Gastrocnemius medialis (tissue), 4 donors: Measurements from ENCODE around the gene GRPR. TPM values are rescaled to one million over a fixed set of nuclear protein-coding genes. Genes with fewer than 3 reads are reported as not detected.

Experiments
- ATAC-seq, 2 donors: fragments of 150-250 bp; one replicate each; pipeline ENCODE4 v1.9.1; 2016
- DNase-seq, 2 donors: peaks; one replicate each; pipeline ENCODE4 v3.0.0-alpha.2; 2019
- H3K27ac ChIP-seq, 4 donors: fragments of 200-600 bp; sonication (generic); 1 replicate in 1 of 4; 2 replicates in 3 of 4; pipeline ENCODE4 v1.5.1; 2016 to 2018; ENCODE audit warnings: mild to moderate bottlenecking in 2 of 4, moderate library complexity in 1 of 4
- H3K27me3 ChIP-seq, 3 donors: fragments of 200-600 bp; sonication (generic) in 2 of 3; 1 replicate in 1 of 3; 2 replicates in 2 of 3; pipeline versions ENCODE4 v1.5.1 to v1.6.0; 2016 to 2019; ENCODE audit warnings: mild to moderate bottlenecking in 1 of 3, moderate library complexity in 1 of 3
- H3K36me3 ChIP-seq, 2 donors: fragments of 200-600 bp; sonication (generic) in 1 of 2; one replicate each; pipeline ENCODE4 v1.5.1; 2017 to 2018
- H3K4me1 ChIP-seq, 2 donors: fragments of 200-600 bp; sonication (generic) in 1 of 2; one replicate each; pipeline ENCODE4 v1.5.1; 2016 to 2017; ENCODE audit warnings: mild to moderate bottlenecking in 2 of 2
- H3K4me3 ChIP-seq, 4 donors: fragments of 200-600 bp; sonication (generic) in 3 of 4; 1 replicate in 1 of 4; 2 replicates in 3 of 4; pipeline ENCODE4 v1.5.1; 2016 to 2019; ENCODE audit warnings: mild to moderate bottlenecking in 2 of 4
- H3K9me3 ChIP-seq, 3 donors: fragments of 200-600 bp; sonication (generic) in 2 of 3; 1 replicate in 1 of 3; 2 replicates in 2 of 3; pipeline ENCODE4 v1.5.1; 2016 to 2019
- POLR2A ChIP-seq, 2 donors: fragments of 450-650 bp; IDR thresholded peaks; one replicate each; pipeline ENCODE4 v1.6.1; 2017; ENCODE audit warnings: antibody characterized with exemption in 2 of 2, mild to moderate bottlenecking in 2 of 2, moderate library complexity in 2 of 2
- in situ Hi-C, 4 donors: fragments of 200-750 bp; cut with MboI; loops; one replicate each; pipeline versions ENCODE4 v1.15.0 to v1.8.0; 2017; ENCODE audit warnings: low sequenced_read_pairs in 4 of 4
- intact Hi-C: fragments of 100-400 bp; cut with DNase I; formaldehyde crosslinking; loops from one replicate; pipeline ENCODE4 v1.15.1; 2023; ENCODE audit warnings: low total_unique reads
- total RNA-seq, 4 donors: library from RNA; depleted of rRNA; stranded (reverse); fragments of >200 nt; gene quantifications; one replicate each; pipeline versions ENCODE4 v1.1.0 to v1.2.3, GENCODE V29; 2016
- TF ChIP-seq, protein P1 (sequence below), 5 experiments: fragments of 450-650 bp in 3 of 5; fragments of 200-600 bp in 2 of 5; sonication (generic) in 2 of 5; IDR thresholded peaks in 4 of 5; conservative IDR thresholded peaks in 1 of 5; 1 replicate in 4 of 5; 2 replicates in 1 of 5; pipeline ENCODE4 v1.5.1; 2016 to 2019; ENCODE audit warnings: antibody characterized with exemption in 5 of 5, mild to moderate bottlenecking in 3 of 5, moderate library complexity in 3 of 5

The GRPR gene
- total RNA-seq, 4 donors from 2014 or later = not detected

DNA sequence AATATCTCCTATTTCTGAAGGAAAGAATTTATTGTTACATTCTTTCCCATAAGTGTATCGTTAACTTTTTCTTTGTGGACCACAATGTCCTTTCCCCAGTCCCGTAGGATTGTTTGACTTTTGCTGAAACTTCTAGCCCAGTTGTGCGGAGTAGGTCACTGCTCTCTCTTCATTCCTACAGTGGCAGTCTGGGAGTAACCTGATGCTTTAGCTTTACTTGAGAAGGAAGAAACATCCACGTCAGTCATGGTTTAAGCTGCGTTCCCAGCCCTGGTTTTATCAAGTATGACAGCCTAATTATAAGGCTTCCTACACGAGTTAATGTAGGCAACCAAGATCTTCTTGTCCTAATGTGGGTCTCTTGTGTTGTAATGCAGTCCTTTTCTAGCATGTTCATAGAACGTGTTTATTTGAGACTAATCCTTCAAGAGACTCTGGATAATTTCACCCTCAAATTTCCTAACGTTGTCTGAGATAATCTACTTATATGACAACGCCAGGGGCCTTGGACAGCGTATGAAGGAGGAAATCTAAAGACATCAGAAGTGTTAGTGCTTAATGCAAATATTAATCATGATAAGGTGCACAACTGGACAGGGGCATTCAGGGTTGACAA is 40.8 kb upstream of the GRPR start:
- in situ Hi-C loops (no loop called here), intact Hi-C loops (no loop called here)
- Histone ChIP-seq H3K4me3 (no peak overlapping the region), H3K36me3 (no peaks in the 10 kb centered on the region), H3K4me1 (no peaks in the 10 kb centered on the region), H3K9me3 (no peaks in the 10 kb centered on the region), H3K27me3 (peaks cover 0 to 2% (median 0%) of the 10 kb centered on the region in 3 donors), H3K27ac (no peak overlapping the region)
- DNase-seq = no peak
- no peak for TF ChIP-seq POLR2A (IDR thresholded peaks at IDR 0.05)
- TF ChIP-seq, protein P1, sequence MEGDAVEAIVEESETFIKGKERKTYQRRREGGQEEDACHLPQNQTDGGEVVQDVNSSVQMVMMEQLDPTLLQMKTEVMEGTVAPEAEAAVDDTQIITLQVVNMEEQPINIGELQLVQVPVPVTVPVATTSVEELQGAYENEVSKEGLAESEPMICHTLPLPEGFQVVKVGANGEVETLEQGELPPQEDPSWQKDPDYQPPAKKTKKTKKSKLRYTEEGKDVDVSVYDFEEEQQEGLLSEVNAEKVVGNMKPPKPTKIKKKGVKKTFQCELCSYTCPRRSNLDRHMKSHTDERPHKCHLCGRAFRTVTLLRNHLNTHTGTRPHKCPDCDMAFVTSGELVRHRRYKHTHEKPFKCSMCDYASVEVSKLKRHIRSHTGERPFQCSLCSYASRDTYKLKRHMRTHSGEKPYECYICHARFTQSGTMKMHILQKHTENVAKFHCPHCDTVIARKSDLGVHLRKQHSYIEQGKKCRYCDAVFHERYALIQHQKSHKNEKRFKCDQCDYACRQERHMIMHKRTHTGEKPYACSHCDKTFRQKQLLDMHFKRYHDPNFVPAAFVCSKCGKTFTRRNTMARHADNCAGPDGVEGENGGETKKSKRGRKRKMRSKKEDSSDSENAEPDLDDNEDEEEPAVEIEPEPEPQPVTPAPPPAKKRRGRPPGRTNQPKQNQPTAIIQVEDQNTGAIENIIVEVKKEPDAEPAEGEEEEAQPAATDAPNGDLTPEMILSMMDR (IDR thresholded peaks at IDR 0.05 in 4 of 5, conservative IDR thresholded peaks at IDR 0.05 in 1 of 5) = no peak
- peak in 1 of 2 donors; percentile 69 for ATAC-seq

DNA sequence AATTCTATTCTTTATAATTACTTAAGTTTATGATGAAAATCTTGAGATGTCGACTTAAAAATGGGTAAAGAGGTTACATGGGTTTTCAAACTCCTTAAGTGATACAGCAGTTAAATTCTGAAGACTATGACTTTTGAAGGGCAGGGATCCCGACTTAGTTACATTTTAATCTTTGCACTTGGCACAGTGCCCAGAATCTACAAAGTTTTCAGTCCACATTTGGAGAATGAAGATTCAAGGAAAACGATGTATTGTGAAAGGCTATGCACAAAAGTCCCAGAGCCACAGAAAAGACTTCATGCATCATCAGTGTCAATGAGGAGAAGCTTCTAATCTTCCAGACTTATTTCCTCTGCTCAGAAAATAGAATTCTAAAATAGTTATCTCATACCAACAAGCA is 36.3 kb upstream of the GRPR start:
- no peak overlapping the region for H3K4me3 ChIP-seq
- ATAC-seq = no peak
- in situ Hi-C loops (no loop called here), intact Hi-C loops (no loop called here)
- H3K27me3 ChIP-seq = peaks cover 0 to 2% (median 0%) of the 10 kb centered on the region in 3 donors
- H3K4me1 ChIP-seq = no peaks in the 10 kb centered on the region
- H3K27ac ChIP-seq = no peak overlapping the region
- no peaks in the 10 kb centered on the region for H3K9me3 ChIP-seq
- no peaks in the 10 kb centered on the region for H3K36me3 ChIP-seq
- TF ChIP-seq POLR2A (IDR thresholded peaks at IDR 0.05) = no peak
- TF ChIP-seq, protein P1 (IDR thresholded peaks at IDR 0.05 in 4 of 5, conservative IDR thresholded peaks at IDR 0.05 in 1 of 5) = no peak
- DNase-seq = no peak

DNA sequence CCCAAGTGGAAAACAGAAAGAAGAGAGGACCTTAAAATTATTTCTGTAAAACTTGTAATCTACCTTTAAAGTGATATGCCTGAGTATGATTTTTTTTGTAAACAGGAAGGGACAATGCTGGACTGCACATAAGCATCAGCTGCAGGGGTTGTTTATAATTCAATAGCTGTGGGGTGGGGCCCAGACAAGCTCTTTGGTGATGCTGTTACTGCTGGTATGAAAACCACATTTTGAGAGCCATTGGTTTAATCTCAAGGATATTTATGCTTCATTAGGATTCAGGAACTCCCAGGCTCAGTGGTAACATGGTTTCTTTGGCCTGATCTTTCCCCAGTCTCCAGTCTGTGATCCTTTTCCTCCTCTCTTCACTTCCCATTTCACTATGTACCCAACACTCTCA is 34.3 kb upstream of the GRPR start:
- ATAC-seq (no peak), DNase-seq (no peak)
- in situ Hi-C loops = no loop called here
- Histone ChIP-seq H3K4me1 (no peaks in the 10 kb centered on the region), H3K27me3 (no peaks in the 10 kb centered on the region), H3K36me3 (no peaks in the 10 kb centered on the region), H3K27ac (no peak overlapping the region), H3K4me3 (no peak overlapping the region), H3K9me3 (no peaks in the 10 kb centered on the region)
- intact Hi-C loops = no loop called here
- TF ChIP-seq POLR2A (IDR thresholded peaks at IDR 0.05) = no peak
- TF ChIP-seq, protein P1 (IDR thresholded peaks at IDR 0.05 in 4 of 5, conservative IDR thresholded peaks at IDR 0.05 in 1 of 5) = no peak

DNA sequence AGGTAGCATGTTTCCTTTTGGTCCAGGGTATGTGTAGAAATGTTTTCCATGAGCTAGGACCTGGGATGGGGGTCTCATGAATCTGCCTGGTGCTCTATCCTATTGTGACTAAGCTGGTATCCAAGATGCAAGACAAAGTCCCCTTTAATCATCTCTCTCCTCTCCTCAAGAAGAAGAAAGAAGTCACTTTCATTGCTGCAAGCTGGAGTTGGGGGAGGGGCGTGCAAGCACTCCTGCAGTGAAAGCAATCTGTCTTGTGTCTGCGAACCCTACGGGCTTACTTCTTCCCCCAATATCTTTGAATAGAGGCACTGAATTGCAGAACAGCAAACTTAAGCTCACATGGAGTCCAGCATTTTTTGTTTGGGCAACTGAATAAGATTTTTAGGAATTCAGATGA is 27.2 kb upstream of the GRPR start:
- no peak overlapping the region for H3K4me3 ChIP-seq
- no peaks in the 10 kb centered on the region for H3K27me3 ChIP-seq
- TF ChIP-seq, protein P1 (IDR thresholded peaks at IDR 0.05 in 4 of 5, conservative IDR thresholded peaks at IDR 0.05 in 1 of 5) = no peak
- TF ChIP-seq POLR2A (IDR thresholded peaks at IDR 0.05) = no peak
- ATAC-seq (no peak), DNase-seq (no peak)
- H3K4me1 ChIP-seq = no peaks in the 10 kb centered on the region
- intact Hi-C loops = no loop called here
- no peak overlapping the region for H3K27ac ChIP-seq
- in situ Hi-C loops = no loop called here
- peaks cover 0 to 3% (median 0%) of the 10 kb centered on the region in 3 donors for H3K9me3 ChIP-seq
- H3K36me3 ChIP-seq = no peaks in the 10 kb centered on the region

DNA sequence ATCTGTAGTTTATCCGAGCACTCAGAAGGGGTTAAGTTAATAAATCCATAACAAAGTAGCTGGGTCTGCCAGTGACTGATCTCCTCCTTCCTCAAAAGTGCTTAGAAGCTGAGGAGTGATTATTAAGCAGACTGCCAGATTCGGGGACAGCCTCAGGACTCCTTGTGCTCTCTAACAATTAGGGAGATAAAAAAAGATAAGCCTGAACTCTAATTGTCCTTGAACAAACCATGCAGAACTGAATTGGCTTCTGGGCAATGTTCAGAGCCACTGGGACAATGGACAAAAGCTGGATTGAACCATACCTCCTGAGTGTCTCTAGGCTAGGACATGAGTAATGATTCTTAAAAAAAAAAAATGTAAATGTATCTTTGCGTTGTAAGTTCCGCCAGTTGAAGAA is 22.7 kb upstream of the GRPR start:
- no peaks in the 10 kb centered on the region for H3K4me1 ChIP-seq
- no peaks in the 10 kb centered on the region for H3K27me3 ChIP-seq
- no peak overlapping the region for H3K4me3 ChIP-seq
- in situ Hi-C loops = no loop called here
- intact Hi-C loops = no loop called here
- TF ChIP-seq, protein P1 (IDR thresholded peaks at IDR 0.05 in 4 of 5, conservative IDR thresholded peaks at IDR 0.05 in 1 of 5) = no peak
- no peak for TF ChIP-seq POLR2A (IDR thresholded peaks at IDR 0.05)
- H3K9me3 ChIP-seq = no peaks in the 10 kb centered on the region
- DNase-seq (no peak), ATAC-seq (no peak)
- H3K27ac ChIP-seq = no peak overlapping the region
- H3K36me3 ChIP-seq = no peaks in the 10 kb centered on the region
